Endodermal cell (in vitro differentiated cells): ENCODE results near the gene PPP2R5B. TPM values are rescaled to one million over a fixed set of nuclear protein-coding genes. Genes with fewer than 3 reads are reported as not detected.

Experiments
- DNase-seq: peaks from one replicate; pipeline ENCODE4 v3.0.0-alpha.2; 2017
- H3K27ac ChIP-seq: 2 replicates; pipeline ENCODE4 v1.5.1; 2013; ENCODE audit warnings: mild to moderate bottlenecking, low read depth, low read length, moderate library complexity
- H3K27me3 ChIP-seq: 2 replicates; pipeline ENCODE4 v1.6.1; 2013; ENCODE audit warnings: mild to moderate bottlenecking, low read length, moderate library complexity; ENCODE audit not compliant: insufficient read depth, control insufficient read depth, poor library complexity, severe bottlenecking
- H3K36me3 ChIP-seq: 2 replicates; pipeline ENCODE4 v1.7.0; 2013; ENCODE audit warnings: mild to moderate bottlenecking, low read length, moderate library complexity; ENCODE audit not compliant: control insufficient read depth, insufficient read depth
- H3K4me1 ChIP-seq: one replicate; pipeline ENCODE4 v1.7.0; 2013; ENCODE audit warnings: low read length; ENCODE audit not compliant: control insufficient read depth, insufficient read depth
- H3K4me3 ChIP-seq: 2 replicates; pipeline ENCODE4 v1.5.1; 2013; ENCODE audit warnings: mild to moderate bottlenecking, low read length, moderate library complexity
- H3K9ac ChIP-seq: 2 replicates; pipeline ENCODE4 v1.6.1; 2013; ENCODE audit warnings: mild to moderate bottlenecking, low read length, moderate library complexity; ENCODE audit not compliant: poor library complexity, severe bottlenecking; ENCODE audit errors: extremely low read depth
- H3K9me3 ChIP-seq: 2 replicates; pipeline ENCODE4 v1.6.1; 2013; ENCODE audit warnings: mild to moderate bottlenecking, low read length, moderate library complexity; ENCODE audit not compliant: control insufficient read depth
- H3K27ac Mint-ChIP-seq: 2 replicates; pipeline ENCODE4 v1.8.0; 2020; ENCODE audit warnings: mixed read lengths
- H3K27me3 Mint-ChIP-seq: 2 replicates; pipeline ENCODE4 v1.8.0; 2021; ENCODE audit warnings: mild to moderate bottlenecking, mixed read lengths; ENCODE audit not compliant: insufficient read depth
- H3K36me3 Mint-ChIP-seq: 2 replicates; pipeline ENCODE4 v1.8.0; 2020; ENCODE audit warnings: low read depth, mixed read lengths
- H3K4me1 Mint-ChIP-seq: 2 replicates; pipeline ENCODE4 v1.8.0; 2020; ENCODE audit warnings: mixed read lengths
- H3K4me3 Mint-ChIP-seq: 2 replicates; pipeline ENCODE4 v1.8.0; 2020; ENCODE audit warnings: mild to moderate bottlenecking, moderate library complexity, mixed read lengths
- H3K9me3 Mint-ChIP-seq: 2 replicates; pipeline ENCODE4 v1.8.0; 2020; ENCODE audit warnings: mild to moderate bottlenecking, mixed read lengths
- CTCF ChIP-seq: fragments of 200-600 bp; sonication (generic); conservative IDR thresholded peaks from 2 replicates; pipeline ENCODE4 v1.5.0; 2021; ENCODE audit warnings: antibody characterized with exemption, mild to moderate bottlenecking
- WGBS, 2 experiments: methylation state at CpG; one replicate each; pipeline versions ENCODE4 v1.1.5 to v1.1.7; 2013; ENCODE audit warnings: missing lambda C conversion rate in 2 of 2, mixed read lengths in 1 of 2; ENCODE audit not compliant: insufficient coverage in 1 of 2, insufficient read length in 1 of 2; 5-methylcytosine and 5-hydroxymethylcytosine counted together
- total RNA-seq, 2 donors: library from RNA; stranded (reverse); fragmentation: NEBNext Ultra II Directional in 1 of 2; extraction: Animal tissue kit (Norgen Biotek cat#: 25700) in 1 of 2; gene quantifications; 2 replicates in 1 of 2; 3 replicates in 1 of 2; pipeline ENCODE4 v1.2.1, GENCODE V29; 2021

Gene PPP2R5B
- total RNA-seq, 2 donors from 2014 or later: 2.8 to 3.3 TPM

GRCh38 chr11:64896448-64897022 is 28.0 kb upstream of the PPP2R5B start:
- no peak overlapping the region for H3K27ac Mint-ChIP-seq
- no peak overlapping the region for H3K9ac ChIP-seq
- peaks cover 11% of the 10 kb centered on the region for H3K4me1 ChIP-seq
- H3K4me1 Mint-ChIP-seq: peaks cover 2% of the 10 kb centered on the region
- no peak for DNase-seq
- 90 to 96% methylated on average over 4 to 14 of the region's 14 CpGs for WGBS, 2 experiments
- no peak overlapping the region for H3K4me3 Mint-ChIP-seq
- TF ChIP-seq CTCF: no peak
- peaks cover 19% of the 10 kb centered on the region for H3K36me3 Mint-ChIP-seq
- no peaks in the 10 kb centered on the region for H3K36me3 ChIP-seq
- H3K4me3 ChIP-seq: no peak overlapping the region
- H3K27me3 ChIP-seq: no peaks in the 10 kb centered on the region
- H3K9me3 ChIP-seq: no peaks in the 10 kb centered on the region
- H3K27me3 Mint-ChIP-seq: no peaks in the 10 kb centered on the region
- H3K9me3 Mint-ChIP-seq: no peaks in the 10 kb centered on the region
- no peak overlapping the region for H3K27ac ChIP-seq

DNA sequence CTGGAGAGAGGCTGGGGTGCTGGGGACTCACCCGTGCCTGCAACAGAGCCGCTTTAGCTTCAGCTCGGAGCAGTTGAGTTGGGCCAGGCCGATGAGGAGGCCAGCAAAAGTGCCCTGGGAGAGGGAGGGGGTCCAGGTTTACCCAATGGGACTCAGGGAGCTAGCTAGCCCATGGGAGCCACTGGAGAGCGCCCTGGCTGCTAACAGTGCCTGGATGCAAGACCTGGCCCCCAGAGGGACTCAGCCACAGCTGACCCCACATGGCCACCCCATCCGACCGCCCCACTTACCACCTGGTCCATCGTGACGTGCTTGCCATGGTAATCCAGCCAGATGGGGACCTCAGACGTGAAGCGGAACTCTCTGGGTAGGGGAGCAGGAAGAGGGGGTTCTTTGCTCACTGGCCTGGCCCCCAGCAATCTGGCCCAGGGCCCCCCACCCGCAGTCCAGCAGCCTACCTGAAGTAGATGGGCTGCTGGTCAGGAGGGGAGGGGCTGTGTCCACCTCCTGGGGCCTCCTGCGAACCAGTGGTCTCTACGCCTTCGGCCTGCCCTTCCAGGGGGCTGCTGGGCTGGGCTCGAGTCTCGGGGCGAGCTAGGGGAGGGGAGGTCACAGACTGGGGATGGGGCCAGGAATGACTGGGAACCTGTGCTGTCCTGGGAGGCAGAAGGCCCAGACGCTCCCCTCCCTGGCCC is 27.0 kb upstream of the PPP2R5B start:
- Mint-ChIP-seq H3K36me3 (peaks cover 23% of the 10 kb centered on the region), H3K4me3 (no peak overlapping the region), H3K4me1 (no peaks in the 10 kb centered on the region), H3K27ac (no peak overlapping the region), H3K27me3 (no peaks in the 10 kb centered on the region), H3K9me3 (no peaks in the 10 kb centered on the region)
- H3K36me3 ChIP-seq: no peaks in the 10 kb centered on the region
- no peak overlapping the region for H3K27ac ChIP-seq
- peaks cover 11% of the 10 kb centered on the region for H3K4me1 ChIP-seq
- WGBS, 2 experiments: 95 to 96% methylated on average over 4 to 19 of the region's 19 CpGs
- TF ChIP-seq CTCF: no peak
- H3K27me3 ChIP-seq: no peaks in the 10 kb centered on the region
- H3K9ac ChIP-seq: no peak overlapping the region
- DNase-seq: no peak
- H3K9me3 ChIP-seq: no peaks in the 10 kb centered on the region
- H3K4me3 ChIP-seq: no peak overlapping the region

GRCh38 chr11:64898076-64898445 is 26.4 kb upstream of the PPP2R5B start:
- H3K4me1 Mint-ChIP-seq: no peaks in the 10 kb centered on the region
- TF ChIP-seq CTCF: no peak
- no peak overlapping the region for H3K27ac Mint-ChIP-seq
- no peaks in the 10 kb centered on the region for H3K9me3 ChIP-seq
- H3K36me3 ChIP-seq: no peaks in the 10 kb centered on the region
- H3K27ac ChIP-seq: no peak overlapping the region
- peaks cover 23% of the 10 kb centered on the region for H3K36me3 Mint-ChIP-seq
- WGBS, 2 experiments: 94 to 98% methylated on average over 7 to 9 of the region's 9 CpGs
- no peak overlapping the region for H3K4me3 ChIP-seq
- H3K4me1 ChIP-seq: peaks cover 11% of the 10 kb centered on the region
- H3K9ac ChIP-seq: no peak overlapping the region
- DNase-seq: no peak
- H3K9me3 Mint-ChIP-seq: no peaks in the 10 kb centered on the region
- no peaks in the 10 kb centered on the region for H3K27me3 ChIP-seq
- H3K4me3 Mint-ChIP-seq: no peak overlapping the region
- H3K27me3 Mint-ChIP-seq: no peaks in the 10 kb centered on the region
